Right lobe of liver (tissue), 4 donors: Measurements from ENCODE around the gene HS3ST3B1.

Experiments
- CTCF ChIP-seq, 4 donors: fragments of 200-600 bp in 3 of 4; fragments of 450-650 bp in 1 of 4; IDR thresholded peaks; one replicate each; pipeline versions ENCODE4 v1.5.1 to v1.8.0; 2016 to 2022; ENCODE audit warnings: antibody characterized with exemption in 4 of 4, mild to moderate bottlenecking in 2 of 4
- POLR2A ChIP-seq: fragments of 450-650 bp; IDR thresholded peaks from one replicate; pipeline ENCODE4 v1.6.1; 2017; ENCODE audit warnings: antibody characterized with exemption, mild to moderate bottlenecking
- donor health status: DM: no; HTN: no; CAD: no.
- donor health status: DM: no; HTN: no; CAD: no.
- donor health status: DM: no; HTN: yes; CAD: no.

GRCh38 chr17:14337596-14338079 is 36.8 kb downstream of the HS3ST3B1 start:
- TF ChIP-seq CTCF (IDR thresholded peaks at IDR 0.05): no peak
- TF ChIP-seq POLR2A: no peak
